NCI-H774 (cell line): Measurements from ENCODE around the gene TRNP1.
"Not testable (repeated sequence)": the region's sequence is repeated elsewhere in the genome, so short reads cannot be mapped to it uniquely, and the experiment has no call there.

ENCODE experiments used
- DNase-seq: peaks from one replicate; lab custom pipeline; 2025; lab: John Stamatoyannopoulos, UW

TRNP1 gene

DNA sequence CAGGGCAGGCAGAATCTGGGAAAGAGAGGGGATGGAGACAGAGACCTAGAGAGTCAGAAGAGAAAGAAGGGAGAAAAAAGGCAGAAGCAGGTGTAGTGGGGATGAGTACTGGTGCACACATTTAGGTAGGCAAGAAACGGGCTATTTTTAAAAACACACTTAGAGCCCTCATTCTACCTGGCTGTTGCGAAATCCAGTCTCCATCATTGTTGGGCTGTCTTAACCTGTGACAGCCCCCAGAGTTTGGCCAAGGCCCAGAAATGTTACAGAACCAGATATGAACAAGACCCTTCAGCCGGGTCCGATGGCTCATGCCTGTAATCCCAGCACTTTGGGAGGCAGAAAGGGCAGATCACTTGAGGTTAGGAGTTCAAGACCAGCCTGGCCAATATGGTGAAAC, 20.7 kb upstream of the TRNP1 start:
- no peak for DNase-seq

DNA sequence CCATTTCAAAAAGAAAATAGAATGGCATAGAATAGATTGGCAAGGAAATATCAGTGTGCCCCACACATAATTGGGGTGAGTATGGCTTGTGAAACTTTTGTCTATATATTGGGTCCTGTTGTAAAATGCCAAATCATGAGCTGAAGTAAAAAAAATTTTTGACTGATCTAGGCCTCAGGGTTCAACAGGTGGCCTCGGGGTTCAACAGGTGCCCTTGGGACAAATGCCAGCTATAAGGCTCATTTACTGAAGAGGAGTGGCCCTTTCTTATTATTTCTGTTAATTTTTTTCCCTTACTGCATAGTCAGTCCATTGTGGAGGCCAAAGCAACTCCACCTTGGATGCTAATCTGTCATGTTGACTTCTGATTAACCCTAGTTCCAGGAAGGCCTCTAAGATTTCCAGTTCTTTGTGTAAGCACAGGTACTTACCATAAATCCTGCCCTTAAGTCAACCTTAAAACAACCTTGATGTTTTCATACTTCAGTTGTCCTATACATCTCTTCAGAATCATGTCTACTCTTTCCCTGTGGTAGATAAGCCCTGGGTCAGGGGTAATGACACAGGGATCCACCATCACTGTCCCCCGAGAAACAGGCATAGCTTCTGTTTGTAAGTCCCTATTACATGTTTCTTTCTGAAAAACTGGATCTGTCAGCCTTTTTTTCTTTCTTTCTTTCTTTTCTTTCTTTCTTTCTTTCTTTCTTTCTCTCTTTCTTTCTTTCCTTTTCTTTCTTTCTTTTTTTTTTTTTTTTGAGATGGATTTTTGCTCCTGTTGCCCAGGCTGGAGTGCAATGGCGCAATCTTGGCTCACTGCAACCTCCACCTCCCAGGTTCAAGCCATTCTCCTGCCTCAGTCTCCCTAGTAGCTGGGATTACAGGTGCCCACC, 16.6 kb upstream of the TRNP1 start:
- DNase-seq, result no peak

DNA sequence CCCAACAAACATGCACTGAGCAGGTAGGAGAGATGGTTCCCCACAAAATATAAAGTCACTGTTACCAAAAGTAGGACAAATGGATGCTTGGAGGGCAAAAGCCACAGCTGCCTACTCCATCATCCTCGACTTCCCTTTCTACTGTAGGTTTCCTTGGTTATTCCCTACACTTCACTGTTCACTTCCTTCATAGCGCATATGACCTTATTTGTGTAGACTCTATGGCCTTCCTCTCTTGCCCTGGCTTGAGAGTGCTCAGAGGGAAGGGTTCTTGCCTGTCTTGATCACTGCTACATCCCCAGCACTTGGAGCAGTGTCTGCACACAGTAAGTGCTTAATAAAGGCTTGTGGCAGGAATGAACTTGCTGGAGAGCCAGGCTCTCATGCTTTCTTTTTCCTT, 14.6 kb upstream of the TRNP1 start:
- no peak for DNase-seq

DNA sequence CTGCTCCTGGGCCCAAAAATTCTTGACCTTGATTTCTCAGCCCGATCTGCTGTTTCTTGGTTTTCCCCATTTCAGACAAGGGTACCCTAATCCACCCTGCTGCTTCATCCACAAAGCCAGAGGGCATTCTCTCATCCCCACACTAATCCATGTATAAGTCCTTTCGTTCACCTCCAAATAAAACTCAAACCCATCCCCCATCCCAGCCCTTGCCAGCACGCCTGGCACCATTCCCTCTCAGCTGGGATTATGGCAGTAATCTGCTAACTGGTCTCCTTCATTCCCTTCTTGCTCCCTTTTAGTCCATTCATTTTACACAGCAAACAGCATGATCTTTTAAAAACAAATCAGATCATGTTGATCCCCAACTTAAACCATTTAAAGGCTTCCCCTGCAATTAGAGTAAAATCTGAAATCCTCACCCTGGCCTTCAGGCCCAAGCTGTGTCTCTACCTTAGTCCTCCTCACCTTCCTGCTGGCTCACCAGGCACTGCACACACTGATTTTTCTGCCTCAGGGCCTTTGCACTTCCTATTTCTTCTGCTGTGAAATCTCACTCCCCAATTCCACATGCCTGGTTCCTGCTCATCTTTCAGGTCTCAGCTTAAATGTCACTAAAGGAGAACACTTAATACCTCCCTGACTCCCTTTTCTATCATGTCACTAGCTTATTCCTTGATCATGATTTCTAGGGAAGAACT, 12.2 kb upstream of the TRNP1 start:
- no peak for DNase-seq

DNA sequence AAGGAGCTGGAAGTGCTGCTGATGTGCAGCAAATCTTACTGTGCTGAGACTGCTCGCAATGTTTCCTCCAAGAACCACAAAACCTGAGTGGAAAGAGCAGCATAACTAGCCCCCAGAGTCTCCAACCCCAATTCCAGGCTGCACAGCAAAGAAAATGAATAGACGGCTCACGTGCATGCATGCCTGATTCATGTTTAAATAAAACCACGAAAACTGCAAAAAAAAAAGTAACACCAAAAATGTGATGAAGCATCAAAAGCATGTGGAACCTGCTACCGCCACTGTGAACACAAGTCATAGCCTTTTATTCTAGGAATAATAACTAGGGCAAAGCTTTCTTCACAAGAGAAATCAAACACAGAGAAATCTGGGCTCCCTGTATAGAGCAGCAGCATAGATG, 9.6 kb upstream of the TRNP1 start:
- no peak for DNase-seq

DNA sequence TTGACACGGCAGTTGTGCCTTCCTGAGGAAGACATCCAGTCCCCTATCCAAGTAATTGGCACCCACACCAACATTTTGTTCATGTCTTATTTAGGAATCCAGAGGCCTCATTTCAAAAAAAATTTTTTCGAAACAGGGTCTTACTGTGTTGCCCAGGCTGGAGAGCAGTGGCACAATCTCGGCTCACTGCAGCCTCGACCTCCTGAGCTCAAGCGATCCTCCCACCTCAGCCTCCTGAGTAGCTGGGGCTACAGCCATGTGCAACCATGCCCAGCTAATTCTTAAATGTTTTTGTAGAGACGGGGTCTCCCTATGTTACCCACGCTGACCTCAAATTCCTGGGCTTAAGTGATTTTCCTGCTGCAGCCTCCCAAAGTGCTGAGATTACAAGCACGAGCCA, 9.2 kb upstream of the TRNP1 start:
- DNase-seq, result no peak

DNA sequence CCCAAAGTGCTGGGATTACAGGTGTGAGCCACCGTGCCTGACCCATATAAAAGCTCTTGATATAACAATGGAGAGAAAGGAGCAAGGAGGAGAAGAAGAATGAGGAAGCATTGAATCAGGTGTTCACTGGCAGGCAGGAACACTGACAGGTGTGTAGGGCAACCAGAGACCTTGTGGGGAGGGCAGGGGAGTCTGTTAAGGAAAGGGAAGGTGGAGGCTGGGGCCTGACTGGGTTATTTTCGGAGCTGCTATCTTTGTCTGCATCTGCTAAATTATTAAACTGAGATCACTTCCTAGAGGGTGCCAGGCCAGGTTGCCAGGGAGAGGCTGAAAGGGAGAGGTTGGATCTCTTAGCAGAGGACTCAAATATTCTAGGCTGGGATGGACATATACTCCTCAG, 6.8 kb upstream of the TRNP1 start:
- no peak for DNase-seq

DNA sequence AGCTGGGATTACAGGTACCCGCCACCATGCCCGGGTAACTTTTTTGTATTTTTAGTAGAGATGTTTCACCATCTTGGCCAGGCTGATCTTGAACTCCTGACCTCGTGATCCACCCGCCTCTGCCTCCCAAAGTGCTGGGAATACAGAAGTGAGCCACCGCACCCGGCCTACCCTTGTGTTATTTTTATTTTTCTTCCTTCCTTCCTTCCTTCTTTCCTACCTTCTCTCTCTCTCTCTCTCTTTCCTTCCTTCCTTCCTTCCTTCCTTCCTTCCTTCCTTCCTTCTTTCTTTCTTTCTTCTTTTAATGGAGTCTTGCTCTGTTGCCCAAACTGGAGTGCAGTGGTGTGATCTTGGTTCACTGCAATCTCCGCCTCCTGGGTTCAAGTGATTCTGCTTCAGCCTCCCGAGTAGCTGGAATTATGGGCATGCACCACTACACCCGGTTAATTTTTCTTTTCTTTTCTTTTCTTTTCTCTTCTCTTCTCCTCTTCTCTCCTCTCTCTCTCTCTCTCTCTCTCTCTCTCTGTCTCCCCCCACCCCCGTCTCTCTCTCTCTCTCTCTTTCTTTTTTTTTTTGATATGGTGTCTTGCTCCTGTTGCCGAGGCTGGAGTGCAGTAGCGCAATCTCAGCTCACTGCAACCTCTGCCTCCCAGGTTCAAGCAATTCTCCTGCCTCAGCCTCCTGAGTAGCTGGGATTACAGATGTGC, 3.9 kb upstream of the TRNP1 start:
- DNase-seq, result not testable (repeated sequence)

DNA sequence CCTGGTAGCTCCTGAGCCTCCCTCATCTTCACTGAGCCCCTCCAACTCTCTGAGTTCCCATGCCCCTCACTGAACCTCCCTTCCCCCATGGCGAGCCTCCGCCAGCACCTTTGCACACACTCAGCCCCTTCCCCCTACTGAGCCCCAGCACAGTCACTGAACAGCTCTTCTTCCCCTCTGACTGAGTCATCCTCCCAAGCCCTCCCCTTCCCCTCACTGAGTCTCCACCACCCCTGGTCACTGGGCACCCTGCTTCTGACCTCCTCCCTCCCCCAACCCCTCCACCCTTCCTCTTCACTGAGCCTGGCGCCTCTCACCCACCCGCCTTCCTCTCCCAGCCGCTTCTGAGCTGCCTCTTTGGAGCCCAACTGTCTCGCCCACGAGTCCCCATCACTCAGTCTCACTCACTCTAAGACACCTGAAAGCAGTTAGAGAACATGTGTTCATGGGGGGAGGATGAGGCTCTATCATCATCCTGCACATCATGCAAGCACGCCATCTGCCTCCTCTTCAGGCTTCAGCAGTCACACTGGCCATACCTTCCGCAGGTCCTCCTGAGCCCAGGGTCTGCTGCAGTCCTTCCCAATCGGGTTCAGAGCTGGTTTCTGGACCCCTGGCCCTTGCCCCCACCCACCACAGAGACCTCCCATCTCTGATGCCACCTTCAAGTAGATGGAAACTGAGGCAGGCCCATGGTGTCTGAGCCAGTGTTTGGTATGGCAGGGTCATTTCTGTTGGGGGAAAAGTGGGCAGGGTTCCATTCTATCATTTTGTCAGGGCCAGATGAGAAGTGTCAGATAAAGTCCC, 2.0 kb upstream of the TRNP1 start:
- no peak for DNase-seq

DNA sequence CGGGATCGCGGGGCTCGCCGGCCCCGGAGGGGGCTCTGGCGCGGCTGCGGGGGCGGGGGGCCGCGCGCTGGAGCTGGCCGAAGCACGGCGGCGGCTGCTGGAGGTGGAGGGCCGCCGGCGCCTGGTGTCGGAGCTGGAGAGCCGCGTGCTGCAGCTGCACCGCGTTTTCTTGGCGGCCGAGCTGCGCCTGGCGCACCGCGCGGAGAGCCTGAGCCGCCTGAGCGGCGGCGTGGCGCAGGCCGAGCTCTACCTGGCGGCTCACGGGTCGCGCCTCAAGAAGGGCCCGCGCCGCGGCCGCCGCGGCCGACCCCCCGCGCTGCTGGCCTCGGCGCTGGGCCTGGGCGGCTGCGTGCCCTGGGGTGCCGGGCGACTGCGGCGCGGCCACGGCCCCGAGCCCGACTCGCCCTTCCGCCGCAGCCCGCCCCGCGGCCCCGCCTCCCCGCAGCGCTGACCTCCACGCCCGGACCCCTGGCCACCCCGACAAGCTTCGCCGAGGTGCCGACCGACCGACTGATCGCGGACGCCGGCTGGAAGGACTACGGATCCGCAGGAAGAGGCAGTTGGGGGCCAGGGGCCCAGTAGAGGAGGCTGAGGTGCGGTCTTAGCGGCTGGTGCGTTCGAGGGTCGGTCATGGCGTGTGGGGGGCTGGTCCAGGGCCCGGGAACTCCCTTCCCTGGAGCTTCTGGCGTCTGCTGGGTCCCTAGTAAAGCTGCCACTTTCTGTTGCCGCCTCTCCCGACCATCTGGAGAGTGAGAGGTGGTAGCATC, 711 bp downstream of the TRNP1 start:
- DNase-seq, result no peak

DNA sequence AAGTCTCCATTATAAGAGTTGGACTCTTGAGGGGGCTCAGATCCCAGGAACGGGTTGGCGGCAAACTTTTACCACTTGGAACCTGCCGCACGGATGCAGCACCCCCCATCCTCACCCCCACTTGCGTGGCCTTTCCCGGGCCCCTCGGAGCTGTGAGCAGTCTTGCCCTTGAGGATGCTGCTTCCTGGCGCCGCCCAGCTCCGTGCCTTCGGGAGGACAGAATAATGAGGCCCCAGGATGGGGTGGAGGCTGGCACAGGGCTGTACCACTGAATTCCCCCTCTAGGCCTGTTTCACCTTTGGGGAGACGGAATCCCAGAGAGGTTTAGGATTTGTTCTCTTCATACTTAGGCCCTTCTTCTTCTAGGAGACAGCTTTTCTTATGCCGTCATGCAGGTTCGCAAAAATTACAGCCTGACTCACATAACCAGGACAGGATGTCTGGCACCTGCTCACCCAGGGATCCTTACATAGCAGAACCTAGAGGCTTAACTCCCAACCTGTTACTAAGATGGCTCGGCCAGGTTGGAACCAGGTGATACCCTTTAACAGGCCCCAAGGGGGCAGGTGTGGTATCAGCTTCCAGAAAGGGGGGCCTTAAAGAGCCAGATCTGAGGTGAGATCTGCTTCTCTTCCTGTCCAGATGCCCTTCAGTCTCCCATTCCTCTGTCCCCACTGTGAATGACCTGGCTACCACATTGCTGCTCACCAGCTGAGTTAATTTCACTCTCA, 1.5 kb downstream of the TRNP1 start:
- DNase-seq, result no peak

DNA sequence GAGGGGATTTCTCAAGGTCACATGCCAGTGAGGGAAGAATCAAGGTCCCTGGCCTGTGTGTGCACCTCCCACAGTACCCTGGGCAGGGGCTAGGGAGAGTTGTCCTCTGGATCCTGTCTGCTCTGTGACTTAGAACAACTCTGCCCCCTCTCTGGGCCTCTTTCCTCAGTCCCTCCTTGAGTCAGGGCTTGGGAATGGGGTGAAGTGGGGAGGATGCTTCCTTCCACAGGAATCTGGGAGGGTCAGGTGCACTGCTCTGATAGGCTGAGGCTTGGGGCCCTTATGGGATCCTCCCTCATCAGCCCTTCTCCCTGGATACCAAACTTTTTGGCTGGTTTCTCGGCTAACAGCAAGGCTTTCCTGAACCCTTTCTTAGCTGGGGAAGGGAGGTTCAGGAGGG, 2.5 kb downstream of the TRNP1 start:
- DNase-seq, result no peak

DNA sequence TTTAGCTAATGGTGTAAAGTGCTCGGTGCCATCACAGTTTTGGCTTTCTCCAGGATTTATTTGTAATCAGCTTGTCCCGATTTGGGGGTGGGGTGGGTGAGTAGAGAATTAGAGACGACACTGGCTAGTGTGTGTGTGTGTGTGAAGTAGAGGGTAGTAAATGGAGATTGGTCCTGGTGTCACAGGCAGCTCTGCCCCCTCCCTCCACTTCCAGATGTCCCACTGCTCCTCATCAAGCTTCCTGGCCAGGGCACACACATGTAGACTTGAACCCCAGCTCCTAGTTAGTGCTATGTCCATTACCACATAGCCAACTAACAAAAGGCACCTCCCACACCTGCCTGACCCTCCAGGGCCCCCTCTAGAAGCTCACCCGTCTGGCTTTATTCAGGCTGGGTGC, 3.2 kb downstream of the TRNP1 start:
- DNase-seq, result no peak

DNA sequence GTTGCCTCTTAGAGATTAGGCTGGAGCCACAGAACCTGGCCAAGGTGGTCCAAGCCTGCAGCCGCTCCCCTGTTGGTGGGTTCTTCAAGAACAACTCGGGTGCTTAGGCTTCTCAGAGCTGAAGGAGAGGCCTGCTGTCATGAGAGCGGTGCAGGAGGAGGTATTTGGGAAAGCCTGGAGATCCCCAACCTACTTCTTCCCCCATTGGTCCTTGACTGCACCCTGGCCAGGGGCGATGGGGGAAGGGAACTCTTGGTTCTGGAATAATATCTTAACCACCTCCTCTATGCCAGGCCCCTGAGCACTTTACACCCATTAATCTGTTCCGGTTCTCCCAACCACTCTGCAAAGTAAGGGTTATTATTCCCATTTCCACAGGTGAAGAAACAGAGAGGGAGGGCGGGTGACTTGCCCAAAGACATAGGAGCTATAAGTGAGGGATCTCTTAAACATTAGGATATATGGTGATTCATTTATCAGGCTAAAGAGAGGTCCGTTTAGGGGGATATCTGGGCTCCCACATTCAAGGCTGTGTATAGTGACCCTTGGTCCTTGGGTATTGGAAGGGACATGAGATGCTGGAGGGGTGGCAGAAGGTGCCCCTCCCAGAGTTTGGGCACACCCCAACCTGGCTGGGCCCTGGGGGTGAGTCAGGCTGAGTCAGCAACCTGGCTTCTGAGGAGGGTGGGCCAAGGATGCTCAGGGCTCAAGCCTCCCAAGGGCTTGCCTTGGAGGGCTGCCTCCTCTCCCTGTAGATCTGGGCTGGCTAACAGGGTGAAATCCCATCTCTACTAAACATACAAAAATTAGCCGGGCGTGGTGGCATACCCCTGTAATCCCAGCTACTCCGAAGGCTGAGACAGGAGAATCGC, 5.2 kb downstream of the TRNP1 start:
- DNase-seq, result no peak

DNA sequence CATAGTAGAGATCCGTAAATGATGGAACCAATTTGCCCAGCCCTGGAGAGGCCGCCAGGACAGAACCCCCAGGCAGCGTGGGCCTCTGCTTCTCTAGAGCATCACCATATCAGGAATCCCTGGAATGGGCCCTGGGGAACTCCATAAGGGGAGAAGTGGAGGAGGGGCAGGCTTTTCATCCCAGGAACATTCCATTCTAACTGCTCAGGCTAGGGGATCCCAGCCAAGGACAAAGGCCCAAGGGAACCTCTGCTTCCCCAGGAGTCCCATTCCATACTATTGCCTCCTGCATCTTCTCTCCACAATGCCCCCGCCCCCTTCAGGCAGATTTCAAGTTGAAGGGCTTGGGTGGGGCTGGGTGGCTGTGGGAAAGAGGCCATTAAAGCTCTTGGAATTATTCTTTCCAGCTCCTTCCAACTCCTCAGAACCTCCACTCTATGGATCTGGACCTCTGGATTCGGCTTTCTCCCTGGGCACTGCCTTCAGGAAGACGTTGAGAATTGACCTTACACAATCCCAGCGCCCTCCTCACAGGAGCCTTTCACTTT, 6.0 kb downstream of the TRNP1 start:
- no peak for DNase-seq

DNA sequence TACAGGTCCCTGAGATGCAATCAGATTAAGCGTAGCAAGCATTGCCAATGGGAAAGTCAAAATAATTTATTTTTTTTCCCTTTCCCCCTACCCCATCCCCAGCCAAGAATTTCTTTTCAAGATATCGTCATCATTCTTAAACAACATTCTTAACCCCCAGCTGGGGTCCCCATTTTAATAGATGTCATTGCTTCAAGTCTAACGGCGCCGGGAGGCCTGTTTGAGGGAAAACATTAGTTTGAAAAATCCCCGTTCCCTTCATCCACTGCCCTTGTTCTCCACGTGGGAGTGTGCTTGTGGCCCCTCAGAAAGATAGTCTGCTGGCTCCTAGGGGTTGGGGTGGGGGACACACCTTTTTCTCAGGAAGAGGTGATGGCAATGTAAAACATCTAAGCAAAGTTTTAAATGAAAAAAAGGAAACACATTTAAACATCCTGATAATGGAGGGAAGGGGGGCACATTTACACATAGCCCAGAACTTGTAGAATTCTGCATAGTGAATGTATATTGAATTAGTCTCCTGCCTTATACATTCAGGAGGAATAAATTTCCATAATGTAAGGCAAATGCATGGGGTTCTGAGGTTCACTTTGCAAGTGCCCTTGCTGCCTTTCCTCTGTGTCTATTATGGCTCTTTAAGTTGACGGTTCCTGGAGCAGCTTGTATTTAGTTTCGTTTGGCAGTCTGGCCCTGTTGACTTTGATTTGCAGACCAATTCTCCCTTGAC, 6.8 kb downstream of the TRNP1 start:
- no peak for DNase-seq

DNA sequence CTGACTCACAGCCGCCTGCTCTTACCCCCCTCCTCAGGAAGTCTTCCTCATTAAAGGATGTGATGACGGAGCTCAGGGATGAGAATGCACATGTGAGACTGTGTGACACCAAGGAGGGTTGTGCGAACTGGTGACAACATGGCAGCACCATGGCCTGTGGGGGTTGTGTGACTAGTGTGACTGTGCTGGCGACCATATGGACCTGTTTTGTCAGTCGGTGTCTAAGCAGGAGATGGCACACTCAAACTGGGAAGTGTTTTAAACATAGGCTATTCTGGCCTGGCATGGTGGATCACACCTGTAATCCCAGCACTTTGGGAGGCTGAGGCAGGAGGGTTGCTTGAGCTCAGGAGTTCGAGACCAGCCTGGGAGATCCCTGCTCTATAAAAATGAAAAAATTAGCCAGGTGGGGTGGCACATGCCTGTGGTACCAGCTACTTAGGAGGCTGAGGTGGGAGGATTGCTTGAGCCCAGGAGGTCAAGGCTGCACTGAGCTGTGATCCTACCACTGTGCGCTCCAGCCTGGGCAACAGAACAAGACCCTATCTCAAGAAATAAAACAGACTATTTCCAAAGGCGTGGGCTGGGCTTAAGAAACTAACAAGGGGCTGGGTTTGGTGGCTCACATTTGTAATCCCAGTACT, 7.4 kb downstream of the TRNP1 start:
- no peak for DNase-seq
